ENCODE data around the gene HIVEP3.

GRCh38 chr1:41500378-41500777, 418.3 kb downstream of the HIVEP3 start:
- no peak for TF ChIP-seq POLR2A (IDR thresholded peaks at IDR 0.05; ENCODE audit: low read length)
- no peak for TF ChIP-seq GATA1 (IDR thresholded peaks at IDR 0.05; ENCODE audit: low read depth, low read length)

Data from erythroblast (primary cell).